Breast epithelium (tissue), 3 donors: ENCODE data around the gene ASB4.
"Not testable (repeated sequence)": the region's sequence is repeated elsewhere in the genome, so short reads cannot be mapped to it uniquely, and the experiment has no call there.

Source experiments
- POLR2A ChIP-seq: fragments of 450-650 bp; IDR thresholded peaks from one replicate; pipeline ENCODE4 v1.6.1; 2016; ENCODE audit warnings: antibody characterized with exemption, mild to moderate bottlenecking, moderate library complexity
- TF ChIP-seq, protein P1 (sequence below), 3 donors: fragments of 450-650 bp; IDR thresholded peaks; one replicate each; pipeline ENCODE4 v1.5.1; 2016 to 2017; ENCODE audit warnings: antibody characterized with exemption in 3 of 3, mild to moderate bottlenecking in 3 of 3, moderate library complexity in 3 of 3

- TF ChIP-seq, protein P1, sequence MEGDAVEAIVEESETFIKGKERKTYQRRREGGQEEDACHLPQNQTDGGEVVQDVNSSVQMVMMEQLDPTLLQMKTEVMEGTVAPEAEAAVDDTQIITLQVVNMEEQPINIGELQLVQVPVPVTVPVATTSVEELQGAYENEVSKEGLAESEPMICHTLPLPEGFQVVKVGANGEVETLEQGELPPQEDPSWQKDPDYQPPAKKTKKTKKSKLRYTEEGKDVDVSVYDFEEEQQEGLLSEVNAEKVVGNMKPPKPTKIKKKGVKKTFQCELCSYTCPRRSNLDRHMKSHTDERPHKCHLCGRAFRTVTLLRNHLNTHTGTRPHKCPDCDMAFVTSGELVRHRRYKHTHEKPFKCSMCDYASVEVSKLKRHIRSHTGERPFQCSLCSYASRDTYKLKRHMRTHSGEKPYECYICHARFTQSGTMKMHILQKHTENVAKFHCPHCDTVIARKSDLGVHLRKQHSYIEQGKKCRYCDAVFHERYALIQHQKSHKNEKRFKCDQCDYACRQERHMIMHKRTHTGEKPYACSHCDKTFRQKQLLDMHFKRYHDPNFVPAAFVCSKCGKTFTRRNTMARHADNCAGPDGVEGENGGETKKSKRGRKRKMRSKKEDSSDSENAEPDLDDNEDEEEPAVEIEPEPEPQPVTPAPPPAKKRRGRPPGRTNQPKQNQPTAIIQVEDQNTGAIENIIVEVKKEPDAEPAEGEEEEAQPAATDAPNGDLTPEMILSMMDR (IDR thresholded peaks at IDR 0.05), result not testable (repeated sequence)
- TF ChIP-seq POLR2A, result not testable (repeated sequence)
These were observed 25.1 kb upstream of the ASB4 start for GRCh38 chr7:95460653-95461052.
